Activated CD4-positive, alpha-beta T cell treated with anti-CD3 and anti-CD28 coated beads for 36 hours (primary cell): Measurements from ENCODE around the gene GAPDH. TPM values are rescaled to one million over a fixed set of nuclear protein-coding genes. Genes with fewer than 3 reads are reported as not detected.
"Not testable (repeated sequence)": the region's sequence is repeated elsewhere in the genome, so short reads cannot be mapped to it uniquely, and the experiment has no call there.

ENCODE experiments used
- ATAC-seq: fragments of 200-7000 bp; cut with Tn5 transposase; one replicate; pipeline ENCODE4 v1.10.0; 2021; ENCODE audit warnings: mild to moderate bottlenecking, moderate library complexity
- CTCF ChIA-PET: fragments of 350-600 bp; sonication (Branson Sonifier 250); formaldehyde crosslinking; loops from one replicate; lab custom pipeline; 2021; ENCODE audit warnings: antibody characterized with exemption; lab: Charles Lee
- POLR2A ChIA-PET: fragments of 350-600 bp; sonication (Branson Sonifier 250); formaldehyde crosslinking; loops from one replicate; lab custom pipeline; 2021; ENCODE audit warnings: antibody characterized with exemption, inconsistent platforms; lab: Charles Lee
- DNase-seq: peaks from one replicate; pipeline ENCODE4 v3.0.0-alpha.2; 2020
- H3K27ac Mint-ChIP-seq: one replicate; pipeline ENCODE4 v1.8.0; 2021; ENCODE audit warnings: mixed read lengths
- H3K27me3 Mint-ChIP-seq: one replicate; pipeline ENCODE4 v1.8.0; 2021; ENCODE audit warnings: mixed read lengths
- H3K36me3 Mint-ChIP-seq: one replicate; pipeline ENCODE4 v1.8.0; 2021; ENCODE audit warnings: low read depth, mixed read lengths
- H3K4me1 Mint-ChIP-seq: one replicate; pipeline ENCODE4 v1.8.0; 2021; ENCODE audit warnings: mixed read lengths
- H3K4me3 Mint-ChIP-seq: one replicate; pipeline ENCODE4 v1.8.0; 2021; ENCODE audit warnings: mild to moderate bottlenecking, moderate library complexity, mixed read lengths
- H3K9me3 Mint-ChIP-seq: one replicate; pipeline ENCODE4 v1.8.0; 2021; ENCODE audit warnings: low read depth, mixed read lengths
- intact Hi-C, 2 experiments: fragments of 100-400 bp; cut with DNase I in 1 of 2; cut with micrococcal nuclease in 1 of 2; formaldehyde crosslinking; loops; one replicate each; pipeline versions ENCODE4 v1.14.2 to v1.15.1; 2022 to 2024; cut with DNase I, micrococcal nuclease
- total RNA-seq, 2 experiments: library from RNA; stranded (reverse); gene quantifications; one replicate each; pipeline ENCODE4 v1.2.3, GENCODE V29; 2021

The GAPDH gene
- total RNA-seq, 2 experiments from 2014 or later: 7,289 to 9,770 TPM

DNA sequence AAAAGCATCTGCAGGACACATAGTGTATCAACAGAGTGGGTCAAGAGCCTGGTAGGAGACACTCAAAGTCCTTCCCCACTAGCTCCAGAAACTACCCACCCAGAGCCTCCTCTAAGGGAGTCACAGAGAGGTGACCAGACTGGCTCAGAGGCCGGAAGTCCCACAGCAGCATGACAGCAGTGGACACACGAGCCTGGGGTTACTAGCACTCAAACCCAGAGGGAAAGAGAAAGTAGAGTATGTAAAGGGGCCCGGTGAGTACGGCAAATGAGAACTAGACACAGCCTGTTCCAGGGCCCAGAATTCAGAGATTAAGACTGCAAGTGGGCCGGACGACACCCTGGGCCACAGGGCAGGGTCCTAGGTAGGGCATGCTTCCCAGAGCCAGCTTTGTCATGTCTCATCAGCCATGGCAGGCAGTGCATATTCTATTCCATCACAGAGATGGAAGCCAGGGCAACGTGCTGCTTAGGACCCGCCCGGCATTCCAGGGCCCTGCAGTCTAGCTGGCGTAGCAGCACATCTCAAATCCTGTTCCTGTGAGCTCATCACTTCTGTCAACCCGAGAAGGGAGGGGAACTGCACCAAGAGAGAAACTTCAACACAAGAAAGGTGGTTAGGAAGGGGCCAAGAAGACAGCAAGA, 17.3 kb downstream of the GAPDH start:
- ATAC-seq (no peak), DNase-seq (no peak)
- Mint-ChIP-seq H3K27me3 (no peaks in the 10 kb centered on the region), H3K36me3 (peaks cover 19% of the 10 kb centered on the region), H3K4me1 (peaks cover 48% of the 10 kb centered on the region), H3K4me3 (no peak overlapping the region), H3K9me3 (no peaks in the 10 kb centered on the region), H3K27ac (no peak overlapping the region)
- ChIA-PET POLR2A (interaction anchor here (1.3 to 1.5 kb wide), 2 partner anchors 14 to 19 kb away, joined by 4 to 7 read pairs; no protein-coding TSS in a partner anchor), CTCF (interaction anchor here (0.6 to 13.6 kb wide), 8 partner anchors 12 to 222 kb away, joined by 3 to 141 read pairs (median 3); partner anchors contain the start of gene GAPDH)
- intact Hi-C loops: loop anchor here in 1 of 2 experiments (5.0 kb wide), 1 partner anchor 214 kb away; no protein-coding TSS in a partner anchor

DNA sequence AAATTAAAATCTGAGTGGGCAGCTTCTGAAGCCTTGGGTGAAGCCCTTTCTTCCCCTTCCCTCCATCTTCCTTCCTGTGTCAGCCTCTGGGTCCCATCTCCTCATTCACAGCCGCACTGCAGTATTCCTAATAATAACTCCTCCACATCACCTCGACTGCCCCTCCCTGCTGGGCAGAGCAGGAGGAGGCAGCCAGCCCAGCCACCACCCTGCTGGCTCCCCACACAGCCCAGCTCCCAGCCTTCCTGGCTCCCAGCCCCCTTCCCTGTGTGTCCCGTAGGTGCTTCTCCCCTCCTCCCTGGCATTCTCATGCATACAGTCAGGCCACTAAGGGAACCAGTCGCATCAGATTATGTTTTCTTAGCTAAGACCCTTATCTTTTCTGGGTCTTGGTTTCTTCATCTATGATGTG, 17.8 kb downstream of the GAPDH start:
- no peak for ATAC-seq
- DNase-seq: no peak
- Mint-ChIP-seq H3K4me1 (peaks cover 53% of the 10 kb centered on the region), H3K27ac (peak overlapping the region; percentile 11), H3K4me3 (no peak overlapping the region), H3K27me3 (no peaks in the 10 kb centered on the region), H3K36me3 (peaks cover 23% of the 10 kb centered on the region), H3K9me3 (no peaks in the 10 kb centered on the region)
- ChIA-PET POLR2A (interaction anchor here (1.3 kb wide), 1 partner anchor 15 kb away, joined by 4 read pairs; no protein-coding TSS in a partner anchor), CTCF (interaction anchor here (0.6 to 13.6 kb wide), 9 partner anchors 12 to 223 kb away, joined by 3 to 141 read pairs (median 4); partner anchors contain the start of gene GAPDH)
- intact Hi-C loops: loop anchor here in 1 of 2 experiments (5.0 kb wide), 1 partner anchor 215 kb away; no protein-coding TSS in a partner anchor

DNA sequence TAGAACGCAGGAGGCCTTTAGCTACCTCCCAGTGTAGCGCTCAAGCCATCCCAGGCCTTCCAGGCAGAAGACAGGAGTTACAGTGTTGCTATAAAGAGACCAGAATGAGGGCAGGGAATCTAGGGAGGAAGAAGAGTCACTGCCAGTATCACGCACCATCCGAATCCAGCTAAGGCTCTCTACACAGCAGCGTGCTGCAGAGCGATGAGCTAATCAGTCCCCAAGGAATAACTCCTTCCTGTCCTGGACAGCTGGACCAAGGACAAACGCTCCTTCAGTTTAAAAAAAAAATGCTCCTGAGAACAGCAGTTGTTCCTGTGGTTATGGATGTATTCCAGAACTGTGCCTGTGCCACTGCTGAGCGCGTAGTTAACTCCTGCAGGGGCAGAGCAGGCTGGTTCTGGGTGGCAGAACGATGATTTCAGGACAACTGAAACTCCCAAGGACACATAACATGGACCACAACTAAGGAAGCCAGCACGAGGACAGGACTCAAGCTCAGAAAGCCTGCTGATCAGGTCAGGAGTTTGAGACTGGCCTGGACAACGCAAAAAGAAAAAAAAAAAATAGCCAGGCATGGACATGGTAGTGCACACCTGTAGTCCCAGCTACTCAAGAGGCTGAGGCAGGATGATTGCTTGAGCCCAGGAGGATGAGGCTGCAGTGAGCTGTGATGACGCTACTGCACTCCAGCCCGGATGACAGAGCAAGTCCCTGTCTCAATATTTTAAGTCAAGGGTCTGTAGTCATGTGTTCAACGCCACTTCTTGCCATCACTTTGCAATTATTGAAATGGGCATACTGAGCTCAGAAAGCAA, 18.9 kb downstream of the GAPDH start:
- no peak for DNase-seq
- Mint-ChIP-seq H3K9me3 (no peaks in the 10 kb centered on the region), H3K36me3 (peaks cover 23% of the 10 kb centered on the region), H3K27ac (no peak overlapping the region), H3K27me3 (no peaks in the 10 kb centered on the region), H3K4me1 (peaks cover 57% of the 10 kb centered on the region), H3K4me3 (no peak overlapping the region)
- POLR2A ChIA-PET: interaction anchor here (0.5 to 1.0 kb wide), 4 partner anchors 15 to 115 kb away, joined by 3 to 5 read pairs (median 4); no protein-coding TSS in a partner anchor
- intact Hi-C loops: loop anchor here in 1 of 2 experiments (5.0 kb wide), 1 partner anchor 216 kb away; no protein-coding TSS in a partner anchor
- ATAC-seq: no peak
- CTCF ChIA-PET: interaction anchor here (0.6 to 13.6 kb wide), 17 partner anchors 7 to 298 kb away, joined by 3 to 141 read pairs (median 4); partner anchors contain the start of genes CDCA3 and GAPDH

DNA sequence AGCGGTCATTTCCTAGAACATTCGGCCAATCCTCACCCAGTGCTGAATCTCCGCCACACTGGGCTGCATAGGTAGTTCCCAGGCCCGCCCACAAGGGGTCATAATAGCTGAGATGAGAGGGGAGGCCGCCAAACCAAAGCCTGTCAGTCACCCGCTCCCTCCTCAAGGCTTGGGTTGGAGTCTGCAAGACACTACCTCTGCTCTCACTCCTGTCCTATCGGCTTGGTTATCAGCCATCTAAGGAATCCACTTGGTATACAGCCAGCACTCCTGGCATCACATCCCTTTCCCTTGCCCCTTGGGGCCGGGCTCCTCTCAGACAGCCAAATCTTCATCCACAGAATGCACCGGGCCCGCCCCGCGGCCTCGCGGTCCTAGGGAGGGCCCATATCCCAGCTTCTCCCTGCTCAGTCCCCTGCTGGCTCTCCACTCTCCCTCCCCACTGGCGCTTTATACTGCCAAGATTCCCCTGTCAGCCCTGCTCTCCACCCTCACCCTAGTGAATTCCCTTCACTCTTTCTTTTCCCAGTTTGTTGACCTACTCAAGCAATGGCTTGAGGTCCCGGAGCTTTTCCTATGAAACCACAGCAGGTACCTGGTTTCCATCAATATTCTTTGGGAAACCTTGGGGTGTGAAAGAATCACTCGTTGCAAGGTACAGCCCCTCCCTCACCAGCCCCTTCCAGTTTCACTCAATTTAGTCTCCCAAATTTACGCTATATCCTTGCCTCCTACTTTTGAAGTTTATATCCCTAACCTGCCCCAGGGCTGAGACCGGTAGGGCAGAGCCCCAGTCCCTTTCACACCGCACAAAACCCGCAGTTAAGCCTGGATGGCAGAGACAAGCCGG, 20.1 kb downstream of the GAPDH start:
- Mint-ChIP-seq H3K27me3 (no peaks in the 10 kb centered on the region), H3K9me3 (no peaks in the 10 kb centered on the region), H3K27ac (peak overlapping the region; percentile 76), H3K4me3 (peak overlapping the region; percentile 91), H3K4me1 (peaks cover 54% of the 10 kb centered on the region), H3K36me3 (peaks cover 25% of the 10 kb centered on the region)
- POLR2A ChIA-PET: interaction anchor here (0.6 to 1.3 kb wide), 5 partner anchors 16 to 57 kb away, joined by 4 to 5 read pairs (median 5); no protein-coding TSS in a partner anchor
- ATAC-seq (peak; percentile 68), DNase-seq (peak; percentile 88)
- CTCF ChIA-PET: interaction anchor here (0.6 to 13.6 kb wide), 15 partner anchors 9 to 297 kb away, joined by 3 to 141 read pairs (median 4); partner anchors contain the start of genes CD27, CDCA3, GAPDH and NOP2
- intact Hi-C loops: loop anchor here in 1 of 2 experiments (1.0 to 5.0 kb wide), 3 partner anchors 16 to 298 kb away; partner anchors contain the start of genes CDCA3 and USP5

DNA sequence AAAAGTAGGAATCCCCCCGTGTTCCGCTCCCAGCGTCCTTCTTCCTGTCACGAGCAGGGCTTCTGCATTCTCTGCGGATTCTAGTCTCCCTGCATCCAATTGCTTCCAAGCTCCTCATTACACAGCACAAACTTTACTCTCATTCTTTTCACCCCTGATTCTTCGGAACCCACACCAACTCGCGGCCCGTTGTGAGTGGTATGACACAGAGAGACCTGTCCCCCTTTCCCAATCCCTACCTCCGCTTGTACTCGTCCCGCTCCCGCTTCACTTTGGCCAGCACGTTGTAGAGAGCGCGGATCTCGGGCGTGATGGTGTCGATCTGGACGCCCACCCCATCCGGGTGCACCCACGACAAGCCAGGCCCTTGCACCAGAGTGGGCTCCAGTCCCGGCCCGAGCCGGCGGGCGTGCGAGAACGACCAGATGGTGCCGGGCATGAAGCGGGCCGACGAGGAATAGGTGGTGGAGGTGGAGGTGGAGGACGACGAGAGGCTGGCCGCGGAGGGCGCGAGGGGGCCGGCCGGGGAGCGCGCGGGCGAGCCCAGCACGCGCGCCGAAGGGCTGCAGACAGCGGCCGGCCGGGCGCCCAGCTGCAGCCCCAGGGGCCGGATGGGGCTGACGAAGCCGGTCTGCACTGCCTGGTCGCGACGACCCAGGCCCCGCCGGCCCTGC, 20.8 kb downstream of the GAPDH start:
- peak; percentile 1 for ATAC-seq
- Mint-ChIP-seq H3K4me3 (peak overlapping the region; percentile 91), H3K4me1 (peaks cover 55% of the 10 kb centered on the region), H3K27ac (peak overlapping the region; percentile 76), H3K27me3 (no peaks in the 10 kb centered on the region), H3K9me3 (no peaks in the 10 kb centered on the region), H3K36me3 (peaks cover 32% of the 10 kb centered on the region)
- intact Hi-C loops: loop anchor here in 1 of 2 experiments (1.0 to 5.0 kb wide), 2 partner anchors 17 to 297 kb away; partner anchors contain the start of genes CDCA3 and USP5
- POLR2A ChIA-PET: interaction anchor here (0.6 to 1.3 kb wide), 3 partner anchors 18 to 23 kb away, joined by 4 to 5 read pairs (median 5); no protein-coding TSS in a partner anchor
- CTCF ChIA-PET: interaction anchor here (0.7 to 13.6 kb wide), 6 partner anchors 13 to 296 kb away, joined by 3 to 141 read pairs (median 3); partner anchors contain the start of genes CD27, GAPDH, NOP2 and VAMP1
- peak; percentile 31 for DNase-seq

DNA sequence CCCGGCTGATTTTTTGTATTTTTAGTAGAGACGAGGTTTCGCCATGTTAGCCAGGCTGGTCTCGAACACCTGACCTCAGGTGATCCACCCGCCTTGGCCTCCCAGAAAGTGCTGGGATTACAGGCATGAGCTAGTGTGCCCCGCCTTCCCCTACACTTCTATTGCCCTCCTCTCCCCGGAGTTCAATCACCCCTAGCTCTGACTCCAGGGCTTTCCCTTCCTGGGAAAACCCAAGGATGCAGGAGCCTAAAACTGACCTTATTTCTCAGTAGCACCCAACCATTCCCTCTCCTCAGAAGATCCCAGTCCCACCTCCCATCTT, 22.1 kb downstream of the GAPDH start:
- POLR2A ChIA-PET: interaction anchor here (2.8 kb wide), 1 partner anchor 22 kb away, joined by 13 read pairs; the partner anchor contains the start of gene GAPDH
- not testable (repeated sequence) for H3K27me3 Mint-ChIP-seq, H3K9me3 Mint-ChIP-seq, ATAC-seq, DNase-seq
- CTCF ChIA-PET: interaction anchor here (1.0 to 13.6 kb wide), 3 partner anchors 11 to 55 kb away, joined by 3 to 141 read pairs (median 11); partner anchors contain the start of genes GAPDH and NOP2
- peak overlapping the region; percentile 91 for H3K4me3 Mint-ChIP-seq
- peaks cover 55% of the 10 kb centered on the region for H3K4me1 Mint-ChIP-seq
- intact Hi-C loops: loop anchor here (1.0 to 5.0 kb wide), 8 partner anchors 12 to 296 kb away; partner anchors contain the start of genes NOP2 (in 2 of the 2), CDCA3 (in 1 of the 2), GAPDH (in 1 of the 2) and ING4 (in 1 of the 2)
- H3K36me3 Mint-ChIP-seq: peaks cover 43% of the 10 kb centered on the region
- peak overlapping the region; percentile 63 for H3K27ac Mint-ChIP-seq

DNA sequence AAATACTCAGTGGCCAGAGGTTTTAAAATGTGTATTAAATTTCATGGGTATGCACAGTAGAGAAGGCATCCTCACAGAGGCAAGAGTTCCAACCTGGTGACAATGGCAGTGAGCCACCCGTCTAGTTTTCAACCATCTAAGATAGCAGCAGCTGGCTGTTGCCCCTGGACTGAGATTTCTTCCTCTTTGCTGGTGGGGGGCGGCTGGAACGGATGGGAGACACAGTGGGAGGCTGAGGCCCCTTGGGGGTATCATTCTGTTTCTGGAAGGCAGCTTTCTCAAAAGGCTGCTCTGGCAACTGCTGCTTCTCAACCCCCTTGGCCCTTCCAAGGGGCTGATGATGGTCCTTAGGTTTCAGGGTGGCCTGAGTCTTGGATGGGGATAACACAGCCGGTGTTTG, 22.5 kb downstream of the GAPDH start:
- Mint-ChIP-seq H3K4me1 (peaks cover 53% of the 10 kb centered on the region), H3K36me3 (peaks cover 47% of the 10 kb centered on the region), H3K27me3 (no peaks in the 10 kb centered on the region), H3K4me3 (peak overlapping the region; percentile 91), H3K9me3 (no peaks in the 10 kb centered on the region), H3K27ac (peak overlapping the region; percentile 63)
- ATAC-seq (no peak), DNase-seq (no peak)
- intact Hi-C loops: loop anchor here (1.0 to 5.0 kb wide), 8 partner anchors 11 to 295 kb away; partner anchors contain the start of genes NOP2 (in 2 of the 2), CDCA3 (in 1 of the 2), GAPDH (in 1 of the 2) and ING4 (in 1 of the 2)
- POLR2A ChIA-PET: interaction anchor here (0.5 to 2.8 kb wide), 2 partner anchors 22 to 333 kb away, joined by 4 to 13 read pairs; partner anchors contain the start of gene GAPDH
- CTCF ChIA-PET: interaction anchor here (0.8 to 13.6 kb wide), 7 partner anchors 9 to 93 kb away, joined by 3 to 141 read pairs (median 3); partner anchors contain the start of genes GAPDH and NOP2

DNA sequence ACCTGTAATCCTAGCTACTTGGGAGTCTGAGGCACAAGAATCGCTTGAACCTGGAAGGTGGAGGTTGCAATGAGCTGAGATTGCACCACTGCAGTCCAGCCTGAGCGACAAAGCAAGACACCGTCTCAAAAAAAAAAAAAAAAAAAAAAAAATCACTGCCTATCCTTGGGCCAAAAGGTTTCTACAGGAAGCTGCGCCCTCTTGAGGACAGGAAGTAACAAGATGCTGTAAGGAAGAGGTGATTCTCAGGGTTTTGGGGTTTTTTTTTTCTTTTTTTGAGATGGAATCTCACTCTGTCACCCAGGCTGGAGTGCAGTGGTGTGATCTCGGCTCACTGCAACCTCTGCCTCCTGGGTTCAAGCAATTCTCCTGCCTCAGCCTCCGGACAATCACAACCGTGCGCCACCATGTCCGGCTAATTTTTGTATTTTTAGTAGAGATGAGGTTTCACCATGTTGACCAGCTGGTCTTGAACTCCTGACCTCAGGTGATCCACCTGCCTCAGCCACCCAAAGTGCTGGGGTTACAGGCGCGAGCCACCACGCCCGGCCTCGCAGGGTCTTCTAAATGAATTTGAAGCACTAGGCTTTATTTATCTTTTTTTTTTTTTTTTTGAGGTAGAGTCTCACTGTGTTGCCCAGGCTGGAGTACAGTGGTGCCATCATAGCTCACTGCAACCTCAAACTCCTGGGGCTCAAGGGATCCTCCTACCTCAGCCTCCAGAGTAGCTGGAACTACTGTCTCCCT, 23.9 kb downstream of the GAPDH start:
- H3K4me1 Mint-ChIP-seq: peaks cover 41% of the 10 kb centered on the region
- H3K27ac Mint-ChIP-seq, H3K4me3 Mint-ChIP-seq, H3K9me3 Mint-ChIP-seq, H3K27me3 Mint-ChIP-seq: not testable (repeated sequence)
- DNase-seq (peak; percentile 70), ATAC-seq (peak; percentile 35)
- intact Hi-C loops: loop anchor here in 1 of 2 experiments (5.0 kb wide), 1 partner anchor 294 kb away; the partner anchor contains the start of genes CDCA3 and USP5
- CTCF ChIA-PET: interaction anchor here (0.6 to 13.6 kb wide), 13 partner anchors 8 to 273 kb away, joined by 3 to 141 read pairs (median 4); partner anchors contain the start of genes GAPDH, NOP2 and ZNF384
- POLR2A ChIA-PET: interaction anchor here (0.6 to 2.8 kb wide), 5 partner anchors 19 to 291 kb away, joined by 3 to 13 read pairs (median 4); partner anchors contain the start of genes CD4 and GAPDH
- peaks cover 60% of the 10 kb centered on the region for H3K36me3 Mint-ChIP-seq
